ENCODE results near the gene SEMA4D.

DNA sequence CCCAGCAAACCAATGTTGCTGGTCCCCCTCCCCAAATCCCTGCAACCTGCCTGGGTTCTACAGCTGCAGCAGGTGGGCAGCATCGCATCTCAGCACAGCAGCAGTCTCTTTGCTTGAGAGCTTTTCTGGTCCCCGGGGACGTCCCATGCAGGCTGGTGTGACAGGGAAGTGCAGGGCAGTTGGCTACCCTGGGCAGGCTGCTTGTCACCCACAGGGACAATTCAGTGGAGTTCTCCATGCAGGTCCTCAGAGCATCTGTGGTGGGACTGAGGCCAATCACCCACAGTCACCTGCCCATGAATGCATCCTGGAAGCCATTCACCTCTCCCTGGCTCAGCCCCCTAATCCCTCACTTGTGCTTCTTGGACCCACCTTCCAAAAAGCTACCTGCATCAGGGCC lies 43.9 kb upstream of the SEMA4D start:
- peak in 1 of 11 experiments; percentile 11 for TF ChIP-seq CTCF (IDR thresholded peaks at IDR 0.05 in 8 of 11, conservative IDR thresholded peaks at IDR 0.05 in 3 of 11)
- no peak for TF ChIP-seq POLR2A (IDR thresholded peaks at IDR 0.05)

Measured in spleen (tissue), 7 donors.